ENCODE measurements around the gene TNFAIP8. TPM values are rescaled to one million over a fixed set of nuclear protein-coding genes. Genes with fewer than 3 reads are reported as not detected.
A peak's percentile ranks its signal among the peaks of the same experiment; 100 is the strongest.

Gene TNFAIP8
- total and polyA plus RNA-seq, 9 of the 15 experiments (the other 6 are each of a cell fraction or from before 2014, with no cell fraction given): 29.9 to 52.2 (median 44.8) TPM

DNA sequence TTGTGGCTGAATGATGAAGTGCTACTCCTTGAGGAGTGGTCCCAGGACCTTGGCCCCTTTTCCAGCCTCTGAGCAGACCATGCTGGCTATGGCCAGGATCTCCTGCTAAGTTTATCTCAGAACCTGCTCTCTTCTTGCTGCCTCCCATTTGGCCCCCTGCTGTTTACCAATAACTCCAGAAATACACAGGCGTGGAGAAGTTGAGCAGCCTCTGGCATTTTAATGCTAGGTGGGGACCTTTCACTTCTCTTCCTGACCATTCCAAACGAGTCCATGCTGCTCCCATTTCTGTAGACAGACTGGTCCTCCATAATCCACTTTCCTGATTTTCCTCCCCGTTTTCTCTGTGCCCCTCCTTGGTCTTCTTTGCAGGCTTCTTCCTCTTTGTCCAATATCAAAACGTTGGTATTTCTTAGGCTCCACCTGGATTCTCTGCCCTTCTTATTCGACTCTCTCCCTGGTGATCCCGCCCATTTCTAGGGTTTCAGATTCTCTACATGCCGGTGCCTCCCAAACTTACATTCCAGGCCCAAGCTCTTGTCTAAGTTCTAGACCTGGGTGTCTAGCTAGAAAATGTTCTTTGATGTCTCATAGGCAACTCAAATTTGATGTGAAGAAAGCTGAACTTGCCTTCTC, 33.4 kb upstream of the TNFAIP8 start (continued):
- TF ChIP-seq GABPB2 (CRISPR knock-in tag; conservative IDR thresholded peaks at IDR 0.05) (no peak), FOXM1 (IDR thresholded peaks at IDR 0.05; ENCODE audit: low read depth) (no peak), FOXM1 (CRISPR knock-in tag; IDR thresholded peaks at IDR 0.05; ENCODE audit: low read depth) (no peak), ZNF830 (CRISPR knock-in tag; IDR thresholded peaks at IDR 0.05) (no peak), ID3 (CRISPR knock-in tag; IDR thresholded peaks at IDR 0.05) (no peak), ID3 (tag; IDR thresholded peaks at IDR 0.05) (no peak), ZNF512 (tag; IDR thresholded peaks at IDR 0.05) (no peak), TEAD2 (tag; IDR thresholded peaks at IDR 0.05) (0 out of 2 replicates have a peak, but pooled peaks have one; percentile 22), ARNT (IDR thresholded peaks at IDR 0.05) (no peak; a peak in 1 of 4 replicates), ZNF780A (CRISPR knock-in tag; IDR thresholded peaks at IDR 0.05) (no peak), SAP30 (IDR thresholded peaks at IDR 0.05; ENCODE audit: borderline replicate concordance, insufficient read depth, low read depth, low read length, poor library complexity, severe bottlenecking) (no peak), HBP1 (CRISPR knock-in tag; IDR thresholded peaks at IDR 0.05) (peak; percentile 31; the same call in 1 of the 2 replicates)
- TF ChIP-seq, protein P1, sequence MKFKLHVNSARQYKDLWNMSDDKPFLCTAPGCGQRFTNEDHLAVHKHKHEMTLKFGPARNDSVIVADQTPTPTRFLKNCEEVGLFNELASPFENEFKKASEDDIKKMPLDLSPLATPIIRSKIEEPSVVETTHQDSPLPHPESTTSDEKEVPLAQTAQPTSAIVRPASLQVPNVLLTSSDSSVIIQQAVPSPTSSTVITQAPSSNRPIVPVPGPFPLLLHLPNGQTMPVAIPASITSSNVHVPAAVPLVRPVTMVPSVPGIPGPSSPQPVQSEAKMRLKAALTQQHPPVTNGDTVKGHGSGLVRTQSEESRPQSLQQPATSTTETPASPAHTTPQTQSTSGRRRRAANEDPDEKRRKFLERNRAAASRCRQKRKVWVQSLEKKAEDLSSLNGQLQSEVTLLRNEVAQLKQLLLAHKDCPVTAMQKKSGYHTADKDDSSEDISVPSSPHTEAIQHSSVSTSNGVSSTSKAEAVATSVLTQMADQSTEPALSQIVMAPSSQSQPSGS (CRISPR knock-in tag; IDR thresholded peaks at IDR 0.05): no peak
